ENCODE data around the gene MFRP. TPM values are rescaled to one million over a fixed set of nuclear protein-coding genes. Genes with fewer than 3 reads are reported as not detected.
A peak's percentile ranks its signal among the peaks of the same experiment; 100 is the strongest.

MFRP gene
- total and polyA plus RNA-seq, 9 of the 15 experiments (the other 6 are each of a cell fraction or from before 2014, with no cell fraction given), result not detected

GRCh38 chr11:119335655-119336543 is 10.6 kb downstream of the MFRP start:
- Histone ChIP-seq H3K36me3 (ENCODE audit: control insufficient read depth, insufficient read depth, low read length) (peaks cover 17% of the 10 kb centered on the region; the same call in 1 of the 3 replicates), H3K9me3 (replicated peaks; ENCODE audit: control insufficient read depth, insufficient read depth, low read depth, low read length) (no peaks in the 10 kb centered on the region), H3K9me1 (ENCODE audit: control insufficient read depth, insufficient read depth, low read length) (no peaks in the 10 kb centered on the region), H3K79me2 (ENCODE audit: control insufficient read depth, insufficient read depth, low read length) (peaks cover 30% of the 10 kb centered on the region), H2AFZ (ENCODE audit: low read depth, low read length) (no peak overlapping the region), H3K4me2 (ENCODE audit: insufficient read depth, low read length) (peak overlapping the region; percentile 95), H3K4me3 (peak overlapping the region; percentile 61), H4K20me1 (replicated peaks; ENCODE audit: control insufficient read depth, insufficient read depth, low read length) (no peaks in the 10 kb centered on the region), H3K27ac (ENCODE audit: extremely low read depth, low read depth, low read length) (no peak overlapping the region; the same call in 2 of the 3 replicates), H3K4me1 (replicated peaks in 1 of 2; ENCODE audit: control insufficient read depth in 2 of 2, insufficient read depth in 2 of 2, low read length in 2 of 2) (peaks cover 23 to 58% of the 10 kb centered on the region in 2 experiments; a peak in 4 of 5 replicates), H3K9ac (ENCODE audit: insufficient read depth in 1 of 2, low read depth in 2 of 2, low read length in 2 of 2) (peak overlapping the region; percentile 88 to 97), H3K27me3 (ENCODE audit: control insufficient read depth in 2 of 2, insufficient read depth in 2 of 2, low read length in 2 of 2) (no peaks in the 10 kb centered on the region)
- ATAC-seq, result no peak
- intact Hi-C loops (cut with micrococcal nuclease), result loop anchor here (5.0 kb wide), 1 partner anchor 36 kb away; no protein-coding TSS in a partner anchor
- peak; percentile 40; the same call in 1 of the 2 replicates for TF ChIP-seq POLR2G (IDR thresholded peaks at IDR 0.05; ENCODE audit: low read depth, low read length)
- TF ChIP-seq ZC3H4 (CRISPR knock-in tag; IDR thresholded peaks at IDR 0.05; ENCODE audit: borderline replicate concordance), result peak; percentile 48; the same call in 1 of the 2 replicates
- no peak for TF ChIP-seq TCF7L2 (IDR thresholded peaks at IDR 0.05; ENCODE audit: low read depth, low read length)
- TF ChIP-seq TAF1 (IDR thresholded peaks at IDR 0.05; ENCODE audit: control insufficient read depth, extremely low read depth, insufficient read depth, low read length, severe bottlenecking), result no peak
- in situ Hi-C loops (cut with MboI), result no loop called here
- CTCF ChIA-PET (ENCODE audit: low intra/inter-chr PET ratio), result interaction anchor here (0.6 kb wide), 1 partner anchor 343 kb away, joined by 3 read pairs; no protein-coding TSS in a partner anchor
- no peak for DNase-seq (ENCODE audit: extremely low read depth in 1 of 4, low spot score in 3 of 4)
- WGBS (ENCODE audit: insufficient coverage, low coverage, missing lambda C conversion rate), result 88% methylated on average over 25 of the region's 30 CpGs
- BruUV-seq (replicated peaks), result no TSS peak
- no peak for FAIRE-seq
- POLR2A ChIA-PET, result interaction anchor here (0.6 kb wide), 2 partner anchors 130 to 356 kb away, joined by 4 read pairs; partner anchors contain the start of gene CBL

Measured in K562 (cell line).